SHP77 (cell line): Measurements from ENCODE around the gene MERTK.
"Not testable (repeated sequence)": the region's sequence is repeated elsewhere in the genome, so short reads cannot be mapped to it uniquely, and the experiment has no call there.

Experiments used
- DNase-seq, 2 experiments: peaks; one replicate each; lab custom pipeline; 2025; lab: John Stamatoyannopoulos, UW

The MERTK gene

DNA sequence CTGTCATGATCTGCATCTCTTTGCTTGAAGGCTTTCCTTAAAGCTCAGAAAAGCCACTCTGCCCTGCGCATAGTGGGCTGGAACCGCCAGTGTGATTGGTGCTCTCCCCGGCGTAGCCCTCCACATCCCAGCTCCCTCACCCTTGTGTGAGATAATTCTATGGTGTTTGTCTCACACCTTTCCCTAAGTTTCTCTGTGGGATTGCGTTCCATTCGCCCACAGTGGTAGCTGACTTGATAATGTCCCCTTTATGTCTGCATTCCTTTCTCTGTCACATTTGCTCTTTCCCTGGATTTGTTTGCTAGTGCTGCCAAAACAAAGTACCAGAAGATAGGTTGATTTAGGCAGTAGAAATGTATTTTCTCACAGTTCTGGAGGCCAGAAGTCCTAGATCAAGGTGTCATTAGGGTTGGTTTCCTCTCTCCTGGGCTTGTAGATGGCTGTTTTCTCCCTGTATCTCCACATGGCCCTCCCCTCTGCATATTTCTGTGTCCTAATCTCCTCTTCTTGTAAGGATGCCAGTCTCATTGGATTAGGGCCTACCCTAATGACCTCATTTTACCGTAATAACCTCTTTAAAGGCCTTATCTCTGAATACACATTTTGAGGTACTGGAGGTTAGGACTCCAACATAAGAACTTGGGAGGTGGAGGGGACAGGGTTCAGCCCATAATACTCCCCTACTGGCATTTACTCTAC, 149.3 kb downstream of the MERTK start:
- no peak for DNase-seq

DNA sequence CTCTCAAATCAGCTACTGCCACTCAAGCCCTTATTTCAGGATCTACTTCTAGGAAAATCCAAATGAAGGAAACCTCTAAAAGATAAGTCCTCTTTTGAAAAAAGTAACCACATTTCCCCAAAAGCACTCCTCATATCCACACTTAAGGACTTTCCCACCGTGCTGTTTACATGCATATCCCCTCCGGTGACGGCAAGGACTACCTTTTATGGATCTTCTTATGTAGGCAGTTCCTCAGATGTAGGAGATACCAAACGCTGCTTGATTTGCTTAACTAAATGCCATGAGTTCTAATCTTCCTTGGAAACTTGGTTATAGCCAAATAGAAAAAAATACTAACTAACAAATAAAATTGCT, 149.8 kb downstream of the MERTK start:
- DNase-seq: no peak

GRCh38 chr2:112048887-112049286, 150.5 kb downstream of the MERTK start:
- peak in 1 of 2 experiments; percentile 35 for DNase-seq

DNA sequence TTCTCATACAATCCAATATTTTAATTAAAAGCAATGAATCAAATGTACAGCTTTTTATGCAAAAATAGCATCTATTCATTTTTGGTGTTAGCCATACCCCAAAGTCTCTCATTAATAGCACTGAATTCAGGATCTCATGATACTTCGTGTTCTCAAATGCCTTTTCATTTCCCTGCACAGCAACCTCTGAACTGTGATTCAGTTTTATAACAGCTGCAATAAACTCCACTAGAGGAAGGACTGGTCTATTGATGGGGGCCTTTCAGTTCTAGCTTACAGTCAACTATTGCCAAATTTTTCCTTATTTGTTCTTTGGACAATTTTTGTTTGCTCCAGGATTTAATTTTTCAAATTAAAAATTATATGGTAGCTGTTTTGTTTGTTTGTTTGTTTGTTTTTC, 151.9 kb downstream of the MERTK start:
- DNase-seq: no peak

DNA sequence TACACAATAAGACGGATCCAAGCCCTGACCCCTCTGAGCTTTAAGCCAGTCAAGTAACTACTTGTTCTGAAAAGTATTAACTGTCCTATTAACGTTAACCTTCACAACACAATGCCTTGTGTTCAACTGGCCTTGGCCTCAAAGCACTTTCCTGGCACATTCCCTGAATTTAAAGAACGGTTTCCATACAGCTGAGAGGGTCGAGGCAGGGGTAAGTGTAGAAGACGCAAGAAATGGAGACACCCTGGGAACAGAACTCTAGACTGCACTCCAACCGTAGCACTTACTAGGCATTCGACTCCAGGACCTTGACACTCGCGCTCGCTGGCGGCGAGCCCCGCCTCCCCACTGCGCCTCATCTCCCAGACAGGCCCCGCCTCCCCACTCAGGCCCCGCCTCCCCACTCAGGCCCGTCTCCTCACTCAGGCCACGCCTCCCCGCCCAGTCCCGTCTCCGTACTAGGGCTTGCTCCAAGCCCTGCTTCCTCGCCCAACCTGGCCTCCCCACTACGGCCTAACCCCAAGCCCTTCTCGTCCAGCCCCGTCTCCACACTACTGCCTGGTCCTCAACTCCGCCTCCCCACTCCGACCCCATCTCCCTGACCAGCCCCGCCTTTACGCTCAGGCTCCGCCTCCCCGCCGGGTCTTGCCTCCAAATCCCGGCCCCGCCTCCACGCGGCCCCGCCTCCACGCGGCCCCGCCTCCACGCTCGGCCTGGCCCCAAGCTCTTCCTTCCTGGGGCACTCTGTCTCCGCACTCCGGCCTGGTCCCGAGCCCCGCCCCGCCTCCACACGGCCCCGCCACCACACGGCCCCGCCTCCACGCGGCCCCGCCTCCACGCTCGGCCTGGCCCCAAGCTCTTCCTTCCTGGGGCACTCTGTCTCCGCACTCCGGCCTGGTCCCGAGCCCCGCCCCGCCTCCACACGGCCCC, 155.8 kb downstream of the MERTK start:
- DNase-seq: peak; percentile 84 to 96

DNA sequence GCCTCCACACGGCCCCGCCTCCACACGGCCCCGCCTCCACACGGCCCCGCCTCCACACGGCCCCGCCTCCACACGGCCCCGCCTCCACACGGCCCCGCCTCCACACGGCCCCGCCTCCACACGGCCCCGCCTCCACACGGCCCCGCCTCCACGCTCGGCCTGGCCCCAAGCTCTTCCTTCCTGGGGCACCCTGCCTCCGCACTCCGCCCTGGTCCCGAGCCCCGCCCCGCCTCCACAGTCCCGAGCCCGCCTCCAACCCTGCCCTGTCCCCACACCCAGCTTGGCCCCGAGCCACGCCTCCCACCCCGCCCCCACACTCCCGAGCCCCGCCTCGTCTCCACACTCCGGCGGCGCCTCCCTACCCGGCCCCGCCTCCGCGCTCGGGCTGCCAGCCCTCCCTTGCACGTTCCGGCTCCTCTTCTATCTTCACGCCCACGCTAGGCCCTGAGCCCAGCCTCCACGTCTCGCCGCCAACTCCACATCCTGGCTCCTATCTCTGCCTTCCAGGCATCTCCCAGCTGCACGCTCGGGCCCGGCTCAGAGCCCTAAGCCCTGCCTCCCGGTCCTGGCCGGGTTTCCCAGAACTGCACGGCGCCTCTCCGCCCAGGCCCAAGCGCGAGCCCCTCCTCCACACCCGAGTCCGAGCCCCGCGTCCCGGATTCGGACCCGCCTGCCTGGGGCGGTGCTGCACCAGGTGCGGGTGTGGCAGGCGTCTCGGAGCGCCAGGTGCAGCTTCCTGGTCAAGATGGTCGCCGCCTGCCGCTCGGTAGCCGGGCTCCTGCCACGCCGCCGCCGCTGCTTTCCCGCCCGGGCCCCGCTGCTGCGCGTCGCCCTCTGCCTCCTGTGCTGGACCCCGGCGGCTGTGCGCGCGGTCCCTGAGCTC, 156.7 kb downstream of the MERTK start, which contains the start of gene TMEM87B:
TSS of gene TMEM87B (plus strand) at position 423 of the 883 bp plus-strand sequence. CDS start at position 746, 323 bp downstream.
- peak; percentile 88 to 92 for DNase-seq

GRCh38 chr2:112055730-112056625, 157.6 kb downstream of the MERTK start:
- peak; percentile 24 to 39 for DNase-seq

GRCh38 chr2:112056626-112056987, 158.2 kb downstream of the MERTK start:
- no peak for DNase-seq

GRCh38 chr2:112059671-112060070, 161.3 kb downstream of the MERTK start:
- no peak for DNase-seq

DNA sequence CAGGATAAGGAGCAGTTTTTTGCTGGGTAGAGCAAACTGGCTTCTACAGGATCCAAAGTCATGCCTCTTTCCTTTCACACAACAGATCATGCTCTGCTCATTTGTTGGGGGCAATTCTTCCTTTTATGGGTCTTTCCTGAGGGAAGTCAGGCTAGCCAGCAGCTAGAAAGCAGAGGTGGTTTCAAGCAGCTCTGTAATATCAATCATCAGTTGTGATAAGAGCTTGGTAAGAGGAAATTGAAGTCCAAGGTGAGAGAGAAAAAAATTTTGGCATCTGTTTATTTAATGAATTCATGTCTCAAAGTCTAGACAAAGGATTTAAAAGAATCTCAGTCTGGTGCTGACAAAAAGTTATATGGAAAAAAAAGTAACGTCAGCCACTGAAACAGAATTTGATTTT, 162.9 kb downstream of the MERTK start:
- no peak for DNase-seq

- no peak for DNase-seq
These were observed 163.4 kb downstream of the MERTK start for GRCh38 chr2:112061840-112062239.

DNA sequence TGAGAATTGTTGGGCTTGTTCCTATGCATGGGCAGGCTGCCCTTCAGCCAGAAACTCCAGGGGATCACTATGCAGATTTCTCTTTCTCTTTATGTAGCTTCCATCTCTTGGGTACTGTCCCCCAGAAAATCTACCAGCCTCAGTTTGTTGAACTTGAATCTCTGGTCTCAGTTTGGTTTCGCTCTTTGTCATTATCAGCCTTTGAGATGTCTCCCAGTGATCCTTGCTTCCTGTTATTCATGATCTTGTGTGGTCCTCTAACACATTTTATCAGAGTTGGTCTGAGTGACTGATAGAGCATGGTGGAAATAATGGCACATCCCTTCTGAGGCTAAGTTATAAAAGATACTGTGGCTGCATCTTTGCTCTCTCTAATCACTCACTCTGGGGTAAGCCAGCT, 164.5 kb downstream of the MERTK start:
- no peak for DNase-seq

DNA sequence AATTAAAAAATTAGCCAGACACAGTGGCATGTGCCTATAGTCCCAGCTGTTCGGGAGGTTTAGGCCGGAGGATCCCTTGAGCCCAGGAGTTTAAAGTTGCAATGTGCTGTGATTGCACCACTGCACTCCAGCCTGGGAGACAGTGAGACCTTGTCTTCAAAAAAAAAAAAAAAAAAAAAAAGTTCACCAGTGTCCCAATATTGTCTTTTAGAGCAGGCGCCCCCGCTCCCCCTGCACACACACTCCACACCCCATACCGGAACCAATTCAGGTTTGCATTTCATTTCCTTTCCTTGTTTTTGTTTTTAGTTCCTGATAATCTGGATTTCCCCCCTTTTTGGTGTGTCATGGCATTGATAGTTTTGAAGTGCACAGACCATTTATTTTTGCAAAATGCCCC, 167.1 kb downstream of the MERTK start:
- DNase-seq: no peak

GRCh38 chr2:112065966-112066365, 167.6 kb downstream of the MERTK start:
- no peak for DNase-seq

DNA sequence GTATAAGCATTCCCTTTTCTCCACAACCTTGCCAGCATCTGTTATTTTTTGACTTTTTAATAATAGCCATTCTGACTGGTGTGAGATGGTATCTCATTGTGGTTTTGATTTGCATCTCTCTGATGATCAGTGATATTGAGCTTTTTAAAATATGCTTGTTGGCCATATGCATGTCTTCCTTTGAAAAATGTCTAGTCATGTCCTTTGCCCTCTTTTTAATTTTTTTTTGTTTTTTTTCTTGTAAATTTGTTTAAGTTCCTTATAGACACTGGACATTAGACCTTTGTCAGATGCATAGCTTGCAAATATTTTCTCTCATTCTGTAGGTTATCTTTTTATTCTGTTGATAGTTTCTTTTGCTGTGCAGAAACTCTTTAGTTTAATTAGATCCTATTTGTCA, 171.4 kb downstream of the MERTK start:
- not testable (repeated sequence) for DNase-seq

DNA sequence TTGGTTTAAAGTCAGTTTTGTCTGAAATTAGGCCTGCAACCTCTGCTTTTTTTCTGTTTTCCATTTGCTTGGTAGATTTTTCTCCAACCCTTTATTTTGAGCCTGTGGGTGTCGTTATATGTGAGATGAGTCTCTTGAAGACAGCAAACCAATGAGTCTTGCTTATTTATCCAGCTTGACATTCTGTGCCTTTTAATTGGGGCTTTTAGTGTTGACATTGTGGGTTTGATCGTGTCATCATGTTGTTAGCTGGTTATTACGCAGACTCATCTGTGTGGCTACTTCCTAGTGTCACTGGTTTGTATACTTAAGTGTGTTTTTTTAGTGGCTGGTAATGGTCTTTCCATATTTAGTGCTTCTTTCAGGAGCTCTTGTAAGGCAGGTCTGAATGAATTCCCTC, 175.5 kb downstream of the MERTK start:
- peak; percentile 13 to 56 for DNase-seq

DNA sequence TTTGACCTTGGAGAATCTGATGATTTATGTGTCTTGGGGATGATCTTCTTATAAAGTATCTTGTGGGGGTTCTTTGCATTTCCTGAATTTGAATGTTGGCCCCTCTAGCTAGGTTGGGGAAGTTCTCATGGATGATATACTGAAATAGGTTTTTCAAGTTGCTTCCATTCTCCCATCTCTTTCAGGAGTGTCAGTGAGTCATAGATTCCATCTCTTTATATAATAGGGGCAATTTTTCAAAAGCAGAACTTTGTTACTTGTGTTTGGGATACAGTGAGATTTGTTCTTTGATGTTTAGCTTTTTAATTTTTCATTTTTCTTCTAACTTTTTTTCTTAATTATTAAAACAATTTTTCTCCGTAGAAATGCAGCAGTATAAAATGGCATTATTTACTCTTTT, 176.1 kb downstream of the MERTK start:
- DNase-seq: no peak

DNA sequence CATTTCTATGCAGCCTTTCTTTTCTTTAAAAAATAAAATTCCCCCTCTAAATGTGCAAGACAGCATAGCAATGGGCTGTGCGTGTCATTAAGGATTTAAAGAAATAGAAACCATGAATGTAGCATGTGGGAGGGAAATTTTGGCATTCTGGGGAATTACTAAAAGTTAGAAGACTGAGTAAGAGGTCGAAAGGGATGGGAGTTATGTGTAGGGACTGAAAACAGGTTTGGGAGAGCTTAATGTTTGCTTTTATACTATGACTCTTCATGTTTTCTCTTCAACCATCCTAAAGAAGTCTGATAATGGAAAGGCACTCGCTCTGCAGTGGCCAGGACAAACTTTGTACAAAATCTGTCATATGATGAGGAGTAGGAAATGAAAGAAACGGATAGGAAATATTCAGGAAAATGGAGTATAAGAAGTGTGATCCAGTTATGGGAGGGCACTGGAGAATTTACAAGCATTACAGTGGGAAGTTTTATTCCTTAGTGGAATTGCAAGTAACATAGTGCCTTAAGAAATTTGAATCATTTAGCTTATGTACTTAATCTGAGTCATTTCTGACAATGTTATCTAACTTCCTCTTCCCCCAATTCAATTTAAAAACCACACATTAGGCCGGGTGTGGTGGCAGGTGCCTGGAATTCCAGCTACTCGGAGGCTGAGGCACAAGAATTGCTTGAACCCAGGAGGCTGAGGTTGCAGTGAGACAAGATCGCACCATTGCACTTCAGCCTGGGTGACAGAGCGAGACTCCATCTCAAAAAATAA, 177.3 kb downstream of the MERTK start:
- no peak for DNase-seq

DNA sequence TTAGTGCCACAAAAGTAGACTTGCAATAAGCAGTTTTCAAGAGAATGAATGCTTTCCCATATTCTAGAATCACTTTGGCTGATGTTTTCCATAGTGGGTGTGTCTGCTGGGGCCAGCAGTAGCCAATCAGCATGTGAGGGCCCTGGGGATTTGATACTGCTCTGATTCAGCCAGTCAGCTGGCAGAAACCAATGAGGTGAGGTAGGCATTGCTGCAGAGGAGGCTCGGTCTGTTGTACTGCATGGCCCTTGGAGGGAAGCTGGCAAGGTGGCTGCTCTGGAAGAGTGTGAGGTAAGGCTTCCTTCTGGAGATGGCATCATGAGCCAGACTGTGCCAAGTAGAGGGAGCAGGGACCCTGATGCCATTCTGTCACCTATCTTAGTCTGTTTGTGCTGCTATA, 179.4 kb downstream of the MERTK start:
- DNase-seq: no peak
